DMS79 treated with DMSO at 0.1 percent for 48 hours (cell line): ENCODE measurements around the gene RNF220.
"Not testable (repeated sequence)": the region's sequence is repeated elsewhere in the genome, so short reads cannot be mapped to it uniquely, and the experiment has no call there.

ENCODE experiments used
- DNase-seq: peaks from one replicate; lab custom pipeline; 2025; lab: John Stamatoyannopoulos, UW

RNF220 gene

DNA sequence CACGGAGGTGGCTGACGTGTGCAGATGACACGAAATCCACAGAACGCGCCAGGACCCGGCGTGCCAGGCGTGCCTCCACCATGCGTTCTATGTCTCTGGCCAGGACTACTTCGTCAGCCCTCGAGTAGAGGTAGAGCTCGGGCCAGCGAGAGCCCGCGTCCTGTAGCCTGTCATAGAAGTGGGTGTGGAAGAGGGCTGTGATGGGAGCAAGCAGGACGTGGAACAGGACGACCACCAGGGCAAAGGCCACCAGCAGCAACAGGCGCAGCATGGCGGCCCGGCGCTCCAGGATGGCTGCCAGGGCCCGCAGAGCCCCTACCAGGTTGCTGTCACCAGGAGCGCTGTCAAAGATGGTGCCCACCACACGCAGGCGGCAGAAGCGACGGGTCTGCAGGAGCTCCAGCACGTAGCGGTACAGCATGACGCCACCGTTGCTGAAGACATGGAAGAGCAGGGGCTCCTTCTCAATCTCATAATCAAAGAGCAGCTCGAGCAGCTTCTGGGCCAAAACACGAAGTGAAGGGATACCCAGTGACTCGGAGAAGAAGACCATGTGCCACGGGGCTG is 249.6 kb downstream of the RNF220 start:
- DNase-seq = no peak

- peak; percentile 12 for DNase-seq
These were observed 250.6 kb downstream of the RNF220 start for GRCh38 chr1:44655609-44656008.

GRCh38 chr1:44659566-44659965 is 254.5 kb downstream of the RNF220 start:
- no peak for DNase-seq

GRCh38 chr1:44660176-44660575 is 255.1 kb downstream of the RNF220 start:
- peak; percentile 74 for DNase-seq

- DNase-seq = peak; percentile 55
These were observed 257.0 kb downstream of the RNF220 start for GRCh38 chr1:44661781-44662682.

- no peak for DNase-seq
These were observed 257.6 kb downstream of the RNF220 start for GRCh38 chr1:44662683-44663030.

DNA sequence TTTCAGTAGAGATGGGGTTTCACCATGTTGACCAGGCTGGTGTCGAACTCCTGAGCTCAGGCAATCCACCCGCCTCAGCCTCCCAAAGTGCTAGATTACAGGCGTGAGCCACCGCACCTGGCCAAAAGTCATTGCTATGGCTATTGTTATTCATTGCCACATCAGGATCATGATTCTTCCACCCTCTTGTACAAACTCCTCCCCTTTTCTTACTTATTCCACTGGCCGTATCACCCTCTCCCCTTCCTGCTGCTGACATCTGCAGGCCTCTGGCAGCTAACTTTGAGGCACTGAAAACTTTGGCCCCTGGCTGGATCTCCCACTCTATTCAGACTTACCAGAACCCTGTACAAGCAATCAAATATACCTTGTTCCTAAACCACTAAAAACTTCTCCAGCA is 258.4 kb downstream of the RNF220 start:
- DNase-seq = no peak

GRCh38 chr1:44664730-44665370 is 259.8 kb downstream of the RNF220 start:
- no peak for DNase-seq

DNA sequence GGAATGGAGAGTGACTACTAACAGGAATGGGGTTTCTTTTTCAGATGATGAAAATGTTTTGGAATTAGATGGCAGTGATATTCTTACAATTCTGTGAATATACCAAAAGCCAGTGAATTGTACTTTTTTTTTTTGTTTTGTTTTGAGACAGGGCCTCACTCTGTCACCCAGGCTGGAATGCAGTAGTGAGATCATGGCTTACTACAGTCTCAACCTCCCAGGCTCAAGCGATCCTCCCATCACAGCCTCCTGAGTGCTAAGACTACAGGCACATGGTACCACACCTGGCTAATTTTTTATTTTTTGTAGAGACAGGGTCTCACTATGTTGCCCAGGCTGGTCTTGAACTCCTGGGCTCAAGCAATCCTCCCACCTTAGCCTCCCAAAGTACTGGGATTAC is 261.7 kb downstream of the RNF220 start:
- not testable (repeated sequence) for DNase-seq

DNA sequence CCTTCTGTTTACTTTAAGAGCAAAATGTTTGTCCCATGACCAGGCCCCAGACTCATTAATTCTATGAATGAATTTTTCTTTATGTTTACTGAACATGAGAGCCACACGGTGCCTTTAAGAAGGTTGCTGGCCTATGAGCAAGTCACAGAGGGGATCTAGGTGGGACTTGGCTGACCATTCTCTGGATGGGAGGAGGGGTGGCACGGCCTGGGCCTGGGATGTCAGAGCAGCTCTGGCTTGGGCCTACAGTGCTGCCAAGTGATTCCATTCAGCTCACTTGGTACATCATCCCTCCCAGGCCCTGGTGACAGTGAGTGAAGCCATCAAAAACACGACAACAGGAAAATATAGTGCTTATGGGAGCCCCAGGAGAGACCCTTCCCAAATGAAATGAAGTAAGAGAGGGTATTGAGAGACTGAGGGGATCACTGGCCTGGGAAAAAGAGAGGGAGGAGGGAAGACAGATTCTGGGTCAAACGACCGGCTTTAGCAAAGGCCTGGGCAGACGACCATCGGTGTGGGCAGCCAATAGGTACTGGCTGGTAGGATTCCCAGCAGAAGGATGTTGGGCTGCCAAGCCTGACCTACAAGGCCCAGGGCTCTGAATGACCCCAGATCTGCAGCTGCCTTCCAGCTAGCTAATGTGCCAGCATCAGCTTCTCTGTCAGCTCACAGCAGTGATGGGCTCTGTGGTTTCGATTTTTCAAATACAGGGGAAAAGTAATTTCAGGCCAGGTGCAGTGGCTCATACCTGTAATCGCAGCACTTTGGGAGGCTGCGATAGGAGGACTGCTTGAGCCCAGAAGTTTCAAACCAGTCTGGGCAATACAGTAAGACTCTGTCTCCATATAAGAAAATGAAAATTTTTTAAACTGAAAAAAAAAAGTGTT is 265.9 kb downstream of the RNF220 start:
- no peak for DNase-seq

GRCh38 chr1:44672254-44672955 is 267.4 kb downstream of the RNF220 start:
- DNase-seq = no peak

DNA sequence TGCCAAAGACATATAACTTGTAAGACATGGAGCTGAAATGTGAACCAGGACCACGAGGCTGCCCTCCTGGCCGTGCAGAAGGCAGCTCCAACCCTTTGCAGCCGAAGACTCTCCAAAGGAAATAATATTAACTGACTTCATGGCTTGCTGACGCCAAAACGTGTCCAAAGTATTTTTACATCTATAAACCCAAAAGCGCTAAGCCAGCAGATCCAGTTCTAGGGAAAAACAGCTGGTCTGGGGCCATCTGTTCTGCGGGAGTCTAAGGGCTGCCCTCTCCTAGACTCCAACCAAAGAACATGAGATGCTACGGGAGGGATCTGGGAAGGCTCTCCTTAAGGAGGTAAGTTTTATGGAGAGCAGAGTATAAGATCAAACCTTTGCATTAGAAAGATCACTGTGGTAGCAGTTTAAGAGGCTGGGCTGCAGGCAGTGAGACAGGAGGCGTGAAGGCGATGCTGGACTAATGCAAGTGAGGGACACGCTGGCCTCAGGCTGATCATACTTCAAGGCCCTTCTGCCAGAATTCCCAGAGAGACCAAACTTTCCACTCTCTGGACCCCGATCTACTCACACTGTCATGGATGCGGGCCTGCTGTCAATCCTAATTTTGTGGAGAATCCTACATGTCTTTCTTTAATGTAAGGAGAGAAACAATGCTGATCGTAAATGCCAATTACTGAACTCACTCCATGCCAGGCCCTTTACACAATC is 268.1 kb downstream of the RNF220 start:
- DNase-seq = no peak

- no peak for DNase-seq
These were observed 268.6 kb downstream of the RNF220 start for GRCh38 chr1:44673675-44674112.

DNA sequence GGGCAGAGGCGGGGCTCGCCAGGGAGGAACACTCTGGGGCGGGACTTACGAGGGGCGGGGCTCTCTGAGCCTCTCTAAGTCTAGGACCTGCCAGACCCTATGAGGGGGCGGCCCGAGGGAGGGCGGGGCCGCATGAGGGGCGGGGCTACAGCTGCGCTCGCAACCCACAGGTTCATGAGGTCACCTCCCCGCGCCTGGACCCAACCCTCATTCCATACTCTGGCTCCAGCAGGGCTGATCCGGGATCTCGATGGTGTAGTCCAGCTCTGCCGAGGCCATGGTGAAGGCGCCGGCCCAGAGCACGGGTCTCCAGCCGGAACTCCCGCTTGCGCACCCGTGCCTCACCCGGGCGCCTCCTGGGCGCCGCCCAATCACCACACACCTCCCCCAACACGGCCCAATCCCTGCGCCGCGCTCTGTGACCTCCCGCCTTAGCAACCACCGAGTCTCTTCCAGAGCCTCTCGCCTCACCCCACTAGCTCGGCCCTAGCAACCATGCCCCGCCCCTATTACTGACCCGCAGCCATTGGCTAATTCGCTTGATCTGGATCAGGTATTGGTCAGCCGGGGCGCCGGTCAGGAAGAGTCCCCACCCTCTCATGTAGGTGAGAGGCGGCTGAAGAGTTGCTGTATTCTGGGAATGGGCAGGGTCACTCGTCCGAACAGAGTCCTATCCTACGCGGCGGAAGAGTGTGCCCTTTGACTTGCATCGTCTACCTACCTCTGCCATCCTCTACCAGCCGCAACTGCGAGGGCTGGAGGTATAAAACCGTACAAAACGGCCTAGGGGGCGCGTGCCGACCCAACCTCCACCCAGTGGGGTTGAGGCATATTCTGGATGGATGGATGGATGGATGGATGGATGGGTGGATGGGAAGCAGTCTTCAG is 269.3 kb downstream of the RNF220 start, which contains the start of the genes ARMH1 and TMEM53:
Gene ARMH1 (plus strand): TSS at position 602 of the 888 bp plus-strand sequence. CDS start 14,984 bp downstream, outside the sequence.
Gene TMEM53 (minus strand): TSS at position 369 of the 888 bp plus-strand sequence. CDS start 90 bp downstream, at position 279.
- peak; percentile 100 for DNase-seq

DNA sequence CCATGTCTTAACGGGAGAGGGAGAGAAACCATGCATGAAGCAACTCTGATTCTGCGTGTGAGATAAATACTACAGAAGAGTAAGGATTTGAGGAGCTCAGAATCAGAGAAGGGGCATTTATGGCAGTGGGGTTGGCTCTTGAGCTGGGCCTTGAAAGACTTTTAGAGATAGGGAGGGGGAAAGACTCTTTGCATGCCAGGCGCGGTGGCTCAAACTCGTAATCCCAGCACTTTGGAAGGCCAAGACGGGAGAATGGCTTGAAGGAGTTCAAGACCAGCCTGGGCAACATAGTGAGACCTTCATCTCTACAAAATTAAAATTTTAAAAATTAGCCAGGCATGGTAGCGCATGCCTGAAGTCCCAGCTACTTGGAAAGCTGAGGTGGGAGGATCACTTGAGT is 270.1 kb downstream of the RNF220 start:
- no peak for DNase-seq

DNA sequence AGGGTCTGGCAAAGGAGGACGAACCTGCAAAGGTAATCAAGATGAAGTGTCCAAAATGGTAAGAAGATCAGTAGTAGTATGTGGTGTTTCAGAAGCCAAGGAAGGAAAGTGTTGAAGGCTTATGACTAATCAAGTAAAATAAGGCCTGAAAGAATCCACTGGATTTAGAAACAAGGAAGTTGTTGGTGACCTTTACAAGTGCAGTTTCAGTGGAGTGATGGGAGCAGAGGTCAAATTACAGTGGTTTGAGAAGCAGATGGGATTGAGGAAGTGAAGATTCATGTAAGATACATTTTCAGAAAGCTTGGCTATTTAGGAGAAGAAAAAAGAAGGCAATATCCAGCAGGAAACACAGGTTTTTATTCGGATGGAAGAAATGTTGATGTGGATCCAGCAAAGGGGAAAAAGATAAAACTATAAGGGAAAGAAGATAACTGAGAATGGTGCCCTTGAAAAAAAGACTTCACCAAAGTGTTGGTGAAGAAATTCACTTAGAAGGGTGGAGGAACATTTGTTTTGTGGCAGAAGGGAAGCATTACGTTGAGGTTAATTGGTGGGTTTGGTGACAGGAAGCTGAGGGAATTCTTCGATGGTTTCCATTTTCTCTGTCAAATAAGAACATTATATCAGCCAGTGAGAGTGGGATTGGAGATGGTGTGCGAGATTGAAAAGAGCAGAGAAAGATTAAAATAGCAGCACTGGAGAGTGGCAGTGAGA is 271.6 kb downstream of the RNF220 start:
- no peak for DNase-seq

- no peak for DNase-seq
These were observed 272.2 kb downstream of the RNF220 start for GRCh38 chr1:44677201-44677766.

GRCh38 chr1:44678120-44678519 is 273.1 kb downstream of the RNF220 start:
- no peak for DNase-seq
